Trophoblast cell (in vitro differentiated cells and primary cell): ENCODE data around the gene NR1I3.
A peak's percentile ranks its signal among the peaks of the same experiment; 100 is the strongest.

Experiments
- DNase-seq, 2 donors: peaks; one replicate each; pipeline ENCODE4 v3.0.0-alpha.2; 2016
- H2AFZ ChIP-seq: 2 replicates; pipeline ENCODE4 v1.6.1; 2013; ENCODE audit warnings: low read length, moderate library complexity, mild to moderate bottlenecking; ENCODE audit not compliant: insufficient read depth, poor library complexity
- H2AK5ac ChIP-seq: 2 replicates; pipeline ENCODE4 v1.6.1; 2013; ENCODE audit warnings: mild to moderate bottlenecking, low read length
- H2BK120ac ChIP-seq: 2 replicates; pipeline ENCODE4 v1.6.1; 2013; ENCODE audit warnings: low read length, mild to moderate bottlenecking, moderate library complexity; ENCODE audit not compliant: insufficient read depth, poor library complexity
- H2BK12ac ChIP-seq: 2 replicates; pipeline ENCODE4 v1.6.1; 2013; ENCODE audit warnings: mild to moderate bottlenecking, low read length, moderate library complexity
- H2BK5ac ChIP-seq: 2 replicates; pipeline ENCODE4 v1.6.1; 2013; ENCODE audit warnings: low read length, low read depth, moderate library complexity, mild to moderate bottlenecking; ENCODE audit not compliant: poor library complexity
- H3K14ac ChIP-seq: 2 replicates; pipeline ENCODE4 v1.6.1; 2013; ENCODE audit warnings: mild to moderate bottlenecking, low read length
- H3K18ac ChIP-seq: 2 replicates; pipeline ENCODE4 v1.6.1; 2013; ENCODE audit warnings: mild to moderate bottlenecking, low read length
- H3K23ac ChIP-seq: 2 replicates; pipeline ENCODE4 v1.6.1; 2013; ENCODE audit warnings: low read length
- H3K27ac ChIP-seq: 2 replicates; pipeline ENCODE4 v1.5.1; 2013; ENCODE audit warnings: low read depth, mild to moderate bottlenecking, inconsistent platforms, low read length, moderate library complexity
- H3K27me3 ChIP-seq: 2 replicates; pipeline ENCODE4 v1.6.1; 2013; ENCODE audit warnings: inconsistent platforms, mild to moderate bottlenecking, low read length, moderate library complexity; ENCODE audit not compliant: insufficient read depth
- H3K36me3 ChIP-seq, 2 experiments: 1 replicate in 1 of 2; 2 replicates in 1 of 2; pipeline ENCODE4 v1.6.1; 2013; ENCODE audit warnings: low read length in 2 of 2, mild to moderate bottlenecking in 2 of 2, moderate library complexity in 1 of 2; ENCODE audit not compliant: insufficient read depth in 2 of 2, control insufficient read depth in 1 of 2
- H3K4ac ChIP-seq: 2 replicates; pipeline ENCODE4 v1.6.1; 2013; ENCODE audit warnings: low read depth, mild to moderate bottlenecking, low read length, moderate library complexity
- H3K4me1 ChIP-seq, 2 experiments: 1 replicate in 1 of 2; 2 replicates in 1 of 2; pipeline ENCODE4 v1.6.1; 2013; ENCODE audit warnings: low read length in 2 of 2, mild to moderate bottlenecking in 2 of 2, moderate library complexity in 1 of 2; ENCODE audit not compliant: insufficient read depth in 2 of 2, control insufficient read depth in 1 of 2
- H3K4me2 ChIP-seq: 2 replicates; pipeline ENCODE4 v1.6.1; 2013; ENCODE audit warnings: inconsistent platforms, mild to moderate bottlenecking, low read length, moderate library complexity
- H3K4me3 ChIP-seq: 2 replicates; pipeline ENCODE4 v1.5.1; 2013; ENCODE audit warnings: mild to moderate bottlenecking, low read depth, low read length, inconsistent platforms
- H3K79me1 ChIP-seq: one replicate; pipeline ENCODE4 v1.6.1; 2013; ENCODE audit warnings: low read length
- H3K79me2 ChIP-seq: 2 replicates; pipeline ENCODE4 v1.6.1; 2013; ENCODE audit warnings: low read length, mild to moderate bottlenecking; ENCODE audit not compliant: control insufficient read depth, insufficient read depth, poor library complexity
- H3K9ac ChIP-seq: 2 replicates; pipeline ENCODE4 v1.6.1; 2013; ENCODE audit warnings: mild to moderate bottlenecking, low read length
- H3K9me3 ChIP-seq: 2 replicates; pipeline ENCODE4 v1.6.1; 2013; ENCODE audit warnings: low read depth, mild to moderate bottlenecking, control low read depth, inconsistent platforms, low read length; ENCODE audit not compliant: insufficient read depth
- H4K12ac ChIP-seq: 2 replicates; pipeline ENCODE4 v1.6.1; 2013; ENCODE audit warnings: low read depth, mild to moderate bottlenecking, low read length, moderate library complexity
- H4K8ac ChIP-seq: 2 replicates; pipeline ENCODE4 v1.6.1; 2013; ENCODE audit warnings: low read depth, mild to moderate bottlenecking, low read length, moderate library complexity
- H4K91ac ChIP-seq: one replicate; pipeline ENCODE4 v1.6.1; 2013; ENCODE audit warnings: low read depth, mild to moderate bottlenecking, low read length, moderate library complexity
- WGBS: extraction: QIAGEN DNeasy Blood & Tissue Kit; methylation state at CpG from one replicate; pipeline ENCODE4 v1.1.7; 2013; ENCODE audit warnings: missing lambda C conversion rate; ENCODE audit not compliant: insufficient read length, insufficient coverage; ENCODE audit errors: extremely low coverage; 5-methylcytosine and 5-hydroxymethylcytosine counted together

NR1I3 gene

GRCh38 chr1:161192476-161193465 lies 45.2 kb downstream of the NR1I3 start:
- H3K9me3 ChIP-seq = no peaks in the 10 kb centered on the region
- H3K9ac ChIP-seq = no peak overlapping the region
- no peaks in the 10 kb centered on the region for H3K27me3 ChIP-seq
- no peak overlapping the region for H2BK120ac ChIP-seq
- H3K4me3 ChIP-seq = no peak overlapping the region
- H2AFZ ChIP-seq = no peak overlapping the region
- H3K4ac ChIP-seq = no peak overlapping the region
- no peak overlapping the region for H3K14ac ChIP-seq
- no peaks in the 10 kb centered on the region for H3K79me1 ChIP-seq
- H3K79me2 ChIP-seq = no peaks in the 10 kb centered on the region
- peak overlapping the region; percentile 26 for H4K8ac ChIP-seq
- WGBS = no CpG with 5 or more reads among the region's 15 CpGs
- H3K4me2 ChIP-seq = no peak overlapping the region
- H4K12ac ChIP-seq = no peak overlapping the region
- no peak overlapping the region for H3K18ac ChIP-seq
- peak; percentile 40 to 88 for DNase-seq
- no peak overlapping the region for H3K23ac ChIP-seq
- H3K36me3 ChIP-seq = no peaks in the 10 kb centered on the region
- no peak overlapping the region for H3K27ac ChIP-seq
- H3K4me1 ChIP-seq = peaks cover 4% of the 10 kb centered on the region in 2 experiments
- no peak overlapping the region for H2AK5ac ChIP-seq
- no peak overlapping the region for H2BK5ac ChIP-seq
- H2BK12ac ChIP-seq = no peak overlapping the region
- H4K91ac ChIP-seq = no peak overlapping the region

DNA sequence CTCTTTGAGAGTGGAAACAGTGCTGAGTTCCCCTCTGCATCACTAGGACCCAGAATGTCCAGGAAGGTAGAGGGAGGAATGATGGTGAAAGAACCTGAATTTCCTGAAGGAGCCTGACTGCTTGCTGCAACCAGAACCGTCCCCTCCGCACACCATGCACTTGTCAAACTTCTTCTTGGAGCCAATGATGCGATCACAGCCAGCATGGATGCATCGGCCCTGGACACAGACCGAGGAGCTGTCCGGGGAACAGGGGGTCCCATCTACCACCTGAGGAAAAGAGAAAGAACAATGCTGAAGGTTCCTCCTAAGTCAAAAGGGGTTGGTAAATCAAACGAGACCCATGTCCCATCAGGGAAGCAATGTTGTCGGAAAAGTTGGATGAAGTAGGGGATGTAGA lies 46.0 kb downstream of the NR1I3 start:
- Histone ChIP-seq H3K4me2 (no peak overlapping the region), H4K8ac (no peak overlapping the region), H2BK120ac (no peak overlapping the region), H2AFZ (no peak overlapping the region), H3K4me3 (no peak overlapping the region), H3K18ac (no peak overlapping the region), H3K9me3 (no peaks in the 10 kb centered on the region), H2BK5ac (no peak overlapping the region), H3K79me2 (no peaks in the 10 kb centered on the region), H3K36me3 (no peaks in the 10 kb centered on the region), H4K91ac (no peak overlapping the region), H2BK12ac (no peak overlapping the region), H3K23ac (no peak overlapping the region), H3K79me1 (no peaks in the 10 kb centered on the region), H3K9ac (no peak overlapping the region), H3K4me1 (no peaks in the 10 kb centered on the region), H2AK5ac (no peak overlapping the region), H3K14ac (no peak overlapping the region), H3K27me3 (no peaks in the 10 kb centered on the region), H3K27ac (no peak overlapping the region), H4K12ac (no peak overlapping the region), H3K4ac (no peak overlapping the region)
- DNase-seq = peak in 1 of 2 donors; percentile 25
- no CpG with 5 or more reads among the region's 8 CpGs for WGBS

GRCh38 chr1:161190962-161191521 lies 47.0 kb downstream of the NR1I3 start:
- no peak overlapping the region for H2AFZ ChIP-seq
- no peaks in the 10 kb centered on the region for H3K4me1 ChIP-seq
- H3K23ac ChIP-seq = no peak overlapping the region
- H3K4ac ChIP-seq = no peak overlapping the region
- no peaks in the 10 kb centered on the region for H3K9me3 ChIP-seq
- no peak overlapping the region for H3K4me3 ChIP-seq
- H4K12ac ChIP-seq = no peak overlapping the region
- no peak overlapping the region for H3K4me2 ChIP-seq
- H3K18ac ChIP-seq = no peak overlapping the region
- no peak overlapping the region for H2BK12ac ChIP-seq
- no peaks in the 10 kb centered on the region for H3K36me3 ChIP-seq
- no peaks in the 10 kb centered on the region for H3K79me2 ChIP-seq
- no peak overlapping the region for H2BK120ac ChIP-seq
- no peak overlapping the region for H4K91ac ChIP-seq
- H3K79me1 ChIP-seq = no peaks in the 10 kb centered on the region
- H3K14ac ChIP-seq = no peak overlapping the region
- no peak for DNase-seq
- H3K9ac ChIP-seq = no peak overlapping the region
- H2AK5ac ChIP-seq = no peak overlapping the region
- H2BK5ac ChIP-seq = no peak overlapping the region
- H3K27ac ChIP-seq = no peak overlapping the region
- H4K8ac ChIP-seq = no peak overlapping the region
- H3K27me3 ChIP-seq = no peaks in the 10 kb centered on the region
- no CpG with 5 or more reads among the region's 22 CpGs for WGBS

GRCh38 chr1:161189036-161189435 lies 49.0 kb downstream of the NR1I3 start:
- H2AFZ ChIP-seq = no peak overlapping the region
- no peak overlapping the region for H3K14ac ChIP-seq
- H4K12ac ChIP-seq = no peak overlapping the region
- no peak overlapping the region for H2BK12ac ChIP-seq
- H3K18ac ChIP-seq = no peak overlapping the region
- WGBS = no CpG with 5 or more reads among the region's 5 CpGs
- no peaks in the 10 kb centered on the region for H3K4me1 ChIP-seq
- H2BK120ac ChIP-seq = no peak overlapping the region
- no peak overlapping the region for H3K9ac ChIP-seq
- H3K4ac ChIP-seq = no peak overlapping the region
- H3K4me3 ChIP-seq = no peak overlapping the region
- H3K36me3 ChIP-seq = no peaks in the 10 kb centered on the region
- no peak overlapping the region for H3K4me2 ChIP-seq
- no peak overlapping the region for H4K8ac ChIP-seq
- no peak overlapping the region for H2AK5ac ChIP-seq
- no peaks in the 10 kb centered on the region for H3K27me3 ChIP-seq
- no peak overlapping the region for H3K23ac ChIP-seq
- no peak overlapping the region for H4K91ac ChIP-seq
- H3K27ac ChIP-seq = no peak overlapping the region
- no peaks in the 10 kb centered on the region for H3K79me1 ChIP-seq
- no peaks in the 10 kb centered on the region for H3K9me3 ChIP-seq
- no peaks in the 10 kb centered on the region for H3K79me2 ChIP-seq
- DNase-seq = peak; percentile 69 to 93
- no peak overlapping the region for H2BK5ac ChIP-seq
